DMS79 (cell line): ENCODE data around the gene SRP68.
A peak's percentile ranks its signal among the peaks of the same experiment; 100 is the strongest.
"Not testable (repeated sequence)": the region's sequence is repeated elsewhere in the genome, so short reads cannot be mapped to it uniquely, and the experiment has no call there.

Experiments
- DNase-seq: peaks from one replicate; lab custom pipeline; 2025; lab: John Stamatoyannopoulos, UW

Gene SRP68

GRCh38 chr17:76044475-76045007 lies 27.8 kb downstream of the SRP68 start:
- not testable (repeated sequence) for DNase-seq

- not testable (repeated sequence) for DNase-seq
Measured at GRCh38 chr17:76042868-76043267, 29.4 kb downstream of the SRP68 start.

- no peak for DNase-seq
Measured at GRCh38 chr17:76040376-76040775, 31.9 kb downstream of the SRP68 start.

- DNase-seq: no peak
Measured at GRCh38 chr17:76039121-76039520, 33.2 kb downstream of the SRP68 start.

- DNase-seq: no peak
Measured at GRCh38 chr17:76038050-76038449, 34.3 kb downstream of the SRP68 start.

- no peak for DNase-seq
Measured at GRCh38 chr17:76036497-76037261, 35.6 kb downstream of the SRP68 start.

- no peak for DNase-seq
Measured at GRCh38 chr17:76034428-76035350, 37.6 kb downstream of the SRP68 start.

GRCh38 chr17:76033139-76033538 lies 39.2 kb downstream of the SRP68 start:
- no peak for DNase-seq

- DNase-seq: no peak
Measured at GRCh38 chr17:76032780-76033108, 39.6 kb downstream of the SRP68 start.

- DNase-seq: no peak
Measured at GRCh38 chr17:76032073-76032779, 40.1 kb downstream of the SRP68 start.

- peak; percentile 34 for DNase-seq
Measured at GRCh38 chr17:76027159-76027839, 45.0 kb downstream of the SRP68 start, which contains the start of gene EVPL. Gene EVPL (minus strand): TSS chr17:76027306. CDS start chr17:76027198, 108 bp downstream.

GRCh38 chr17:76026714-76027158 lies 45.6 kb downstream of the SRP68 start:
- no peak for DNase-seq

GRCh38 chr17:76025294-76025693 lies 47.0 kb downstream of the SRP68 start:
- no peak for DNase-seq

- no peak for DNase-seq
Measured at GRCh38 chr17:76024353-76024752, 48.0 kb downstream of the SRP68 start.

GRCh38 chr17:76023900-76024237 lies 48.4 kb downstream of the SRP68 start:
- DNase-seq: no peak

GRCh38 chr17:76022973-76023899 lies 49.1 kb downstream of the SRP68 start:
- DNase-seq: no peak

GRCh38 chr17:76022285-76022684 lies 50.0 kb downstream of the SRP68 start:
- DNase-seq: no peak

- no peak for DNase-seq
Measured at GRCh38 chr17:76019833-76020467, 52.4 kb downstream of the SRP68 start.

- DNase-seq: no peak
Measured at GRCh38 chr17:76018801-76019200, 53.5 kb downstream of the SRP68 start.

GRCh38 chr17:76018340-76018680 lies 54.0 kb downstream of the SRP68 start:
- DNase-seq: no peak
